Right lung (tissue), 5 donors: ENCODE data around the gene OR10J4. TPM values are rescaled to one million over a fixed set of nuclear protein-coding genes. Genes with fewer than 3 reads are reported as not detected.

Experiments used
- polyA plus RNA-seq, 5 donors: library from polyadenylated mRNA; unstranded; fragments of 120-200 nt; gene quantifications; one replicate each; pipeline versions ENCODE4 v1.2.1 to v1.2.3, GENCODE V29; 2013; ENCODE audit warnings: inconsistent platforms in 1 of 5, low replicate concordance in 1 of 5; ENCODE audit not compliant: insufficient read length in 5 of 5, insufficient read depth in 1 of 5

The OR10J4 gene
- polyA plus RNA-seq, 5 donors: not detected

Other genes starting within 250 kb of the OR10J4 start
- gene ACKR1, start 227.3 kb upstream of the OR10J4 start, polyA plus RNA-seq: 1 to 10 TPM; 4.2 to 6.8 (median 4.5) TPM
- gene FCER1A, start 129.9 kb upstream of the OR10J4 start, polyA plus RNA-seq: 1 to 10 TPM in 3 of 5 donors, under 1 TPM in 2; 0.59 to 1.5 (median 1.0) TPM
- under 1 TPM in 3 of 5 donors, not detected in 2; 0.03 to 0.08 (median 0.05) TPM for gene OR10J1, start 7.5 kb downstream of the OR10J4 start, polyA plus RNA-seq
- not detected for gene OR10J5, start 103.8 kb downstream of the OR10J4 start, polyA plus RNA-seq
- not detected for gene APCS, start 155.6 kb downstream of the OR10J4 start, polyA plus RNA-seq